ENCODE data around the gene ARNT2. TPM values are rescaled to one million over a fixed set of nuclear protein-coding genes. Genes with fewer than 3 reads are reported as not detected.

Gene ARNT2
- total RNA-seq, 2 donors from 2014 or later: not detected

DNA sequence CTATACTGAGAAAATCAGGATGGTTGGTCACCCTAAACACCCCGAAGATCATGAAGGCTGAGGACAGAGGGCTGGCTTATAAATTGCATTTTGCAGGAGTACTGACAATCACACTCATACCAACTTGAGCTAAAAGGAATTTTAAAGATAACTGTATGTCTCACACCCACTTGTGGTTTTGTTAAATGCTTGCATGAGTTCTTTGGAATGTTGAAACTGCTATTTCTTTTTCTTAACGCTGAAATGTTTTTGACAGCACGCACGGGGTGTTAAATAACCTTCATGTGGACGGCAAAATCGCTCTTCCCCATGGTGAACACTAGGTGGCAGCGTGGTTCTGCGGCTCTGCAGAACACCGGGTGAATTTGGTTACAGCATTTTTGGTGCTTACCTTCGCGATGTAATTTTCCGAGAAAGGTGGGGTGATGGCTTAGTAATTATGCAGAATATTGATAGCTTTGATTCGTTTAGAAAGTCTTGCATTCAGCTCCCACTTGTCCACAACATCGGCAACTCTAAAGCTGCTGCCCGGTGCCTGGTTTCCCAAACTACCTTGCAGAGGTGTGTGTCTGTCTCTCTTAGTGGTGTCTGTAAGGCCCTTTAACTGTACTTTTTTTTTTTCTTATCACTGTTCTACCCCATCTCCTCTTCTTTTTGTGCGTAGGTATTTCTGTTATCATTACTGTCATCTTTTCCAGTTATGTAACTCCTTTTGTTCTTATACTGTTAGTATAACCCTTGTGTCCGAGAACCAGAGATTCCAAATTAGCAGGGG lies 51.7 kb downstream of the ARNT2 start:
- Mint-ChIP-seq H3K36me3 (ENCODE audit: low read depth) (no peaks in the 10 kb centered on the region), H3K27me3 (peaks cover 43% of the 10 kb centered on the region), H3K4me3 (no peak overlapping the region), H3K4me1 (no peaks in the 10 kb centered on the region), H3K27ac (no peak overlapping the region)
- ATAC-seq (peak; percentile 72), DNase-seq (peak; percentile 15 to 34 (median 20))
- H3K9me3 ChIP-seq (ENCODE audit: control insufficient read depth, low read length, poor library complexity, severe bottlenecking): peaks cover 2% of the 10 kb centered on the region

- DNase-seq (no peak), ATAC-seq (no peak)
- Mint-ChIP-seq H3K4me1 (no peaks in the 10 kb centered on the region), H3K27me3 (peaks cover 36% of the 10 kb centered on the region), H3K36me3 (ENCODE audit: low read depth) (no peaks in the 10 kb centered on the region), H3K4me3 (no peak overlapping the region), H3K27ac (no peak overlapping the region)
- peaks cover 2% of the 10 kb centered on the region for H3K9me3 ChIP-seq (ENCODE audit: control insufficient read depth, low read length, poor library complexity, severe bottlenecking)
Measured at GRCh38 chr15:80456517-80457492, 52.6 kb downstream of the ARNT2 start.

DNA sequence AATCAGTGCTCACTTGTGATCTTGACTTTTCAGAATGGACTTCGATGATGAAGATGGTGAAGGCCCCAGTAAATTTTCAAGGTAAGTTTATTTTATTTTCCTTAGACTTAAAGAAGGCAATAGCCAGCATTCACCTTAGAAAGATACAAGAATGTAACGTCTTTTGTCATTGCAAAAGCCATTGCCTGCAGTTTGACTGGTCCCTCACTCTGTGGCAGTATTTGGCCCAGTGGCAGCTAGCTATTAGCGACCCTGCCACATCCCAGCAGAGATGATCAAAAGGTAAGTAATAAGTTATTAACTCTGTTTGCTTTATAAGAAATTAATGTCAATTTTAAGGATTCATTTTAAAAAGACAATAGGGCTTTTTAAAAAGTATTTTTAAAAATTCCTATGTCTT lies 53.7 kb downstream of the ARNT2 start:
- H3K9me3 ChIP-seq (ENCODE audit: control insufficient read depth, low read length, poor library complexity, severe bottlenecking): peaks cover 2% of the 10 kb centered on the region

DNA sequence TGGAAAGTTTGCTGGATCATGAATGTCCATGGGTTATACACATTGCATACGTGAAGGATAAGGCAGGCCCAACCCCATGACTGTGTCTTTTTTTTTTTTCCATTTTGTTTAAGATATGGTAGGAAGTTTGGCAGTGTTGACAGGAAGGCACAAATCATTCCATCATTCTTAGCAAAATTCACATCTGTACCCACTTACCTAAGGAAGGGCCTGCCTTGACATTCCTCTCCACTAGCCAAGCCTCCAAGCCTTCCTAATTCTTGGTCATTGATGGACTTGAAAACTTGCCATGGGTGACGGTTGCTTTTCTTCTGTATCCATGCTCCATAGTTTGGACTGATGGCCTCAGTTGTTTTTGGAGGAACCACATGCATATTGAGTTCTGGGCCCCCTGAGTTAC lies 54.4 kb downstream of the ARNT2 start:
- H3K27me3 Mint-ChIP-seq: peaks cover 20% of the 10 kb centered on the region
- ATAC-seq (no peak), DNase-seq (no peak)
- peaks cover 2% of the 10 kb centered on the region for H3K9me3 ChIP-seq (ENCODE audit: control insufficient read depth, low read length, poor library complexity, severe bottlenecking)
- no peak overlapping the region for H3K27ac Mint-ChIP-seq
- H3K36me3 Mint-ChIP-seq (ENCODE audit: low read depth): no peaks in the 10 kb centered on the region
- no peak overlapping the region for H3K4me3 Mint-ChIP-seq
- no peaks in the 10 kb centered on the region for H3K4me1 Mint-ChIP-seq

More for the DNA sequence above, 53.7 kb downstream of the ARNT2 start:
- Mint-ChIP-seq H3K27me3 (peaks cover 27% of the 10 kb centered on the region), H3K27ac (no peak overlapping the region), H3K36me3 (ENCODE audit: low read depth) (no peaks in the 10 kb centered on the region), H3K4me1 (no peaks in the 10 kb centered on the region), H3K4me3 (no peak overlapping the region)
- ATAC-seq (no peak), DNase-seq (no peak)

DNA sequence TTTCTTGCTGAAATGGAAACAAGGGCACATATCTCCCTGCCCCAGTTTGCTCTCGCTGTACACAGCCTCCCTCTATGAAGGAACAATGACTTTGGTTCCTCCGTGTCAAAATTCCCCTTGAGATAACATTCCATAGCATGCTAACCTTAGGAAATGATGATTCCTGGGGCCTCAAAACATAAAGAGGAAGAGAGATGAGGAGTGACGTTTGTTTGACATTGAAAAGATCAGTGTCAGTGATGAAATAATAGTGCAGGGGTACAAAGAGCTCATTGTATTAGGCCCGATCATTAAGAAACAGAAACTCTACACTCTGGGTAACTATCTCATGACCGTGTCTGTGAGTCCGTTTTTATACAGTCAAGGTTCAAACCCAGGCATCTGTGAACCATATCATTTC lies 55.2 kb downstream of the ARNT2 start:
- H3K4me3 Mint-ChIP-seq: no peak overlapping the region
- no peaks in the 10 kb centered on the region for H3K4me1 Mint-ChIP-seq
- ATAC-seq (no peak), DNase-seq (no peak)
- peaks cover 19% of the 10 kb centered on the region for H3K27me3 Mint-ChIP-seq
- H3K36me3 Mint-ChIP-seq (ENCODE audit: low read depth): no peaks in the 10 kb centered on the region
- H3K27ac Mint-ChIP-seq: no peak overlapping the region
- peaks cover 2% of the 10 kb centered on the region for H3K9me3 ChIP-seq (ENCODE audit: control insufficient read depth, low read length, poor library complexity, severe bottlenecking)

DNA sequence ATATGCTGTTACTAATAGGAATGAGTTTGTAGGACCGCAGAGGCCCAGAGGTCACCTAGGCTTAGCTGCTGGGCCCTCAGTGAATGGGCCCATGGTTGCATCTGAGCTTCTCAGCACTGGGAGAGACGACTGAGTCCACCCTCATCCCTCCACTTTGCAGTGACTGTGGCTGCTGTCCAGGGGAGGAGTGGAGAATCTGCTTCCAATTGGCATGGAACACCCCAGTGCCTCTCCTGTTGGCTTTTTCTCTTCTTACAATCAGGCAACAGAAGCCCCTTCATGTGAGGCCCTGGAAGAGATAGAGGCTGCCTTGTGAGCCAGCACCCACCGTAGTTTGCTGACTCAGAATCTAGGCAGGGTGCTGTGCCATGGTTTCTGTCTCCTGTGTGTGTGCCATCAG lies 55.6 kb downstream of the ARNT2 start:
- Mint-ChIP-seq H3K4me1 (no peaks in the 10 kb centered on the region), H3K27ac (no peak overlapping the region), H3K36me3 (ENCODE audit: low read depth) (no peaks in the 10 kb centered on the region), H3K27me3 (peaks cover 20% of the 10 kb centered on the region), H3K4me3 (no peak overlapping the region)
- H3K9me3 ChIP-seq (ENCODE audit: control insufficient read depth, low read length, poor library complexity, severe bottlenecking): peaks cover 2% of the 10 kb centered on the region
- DNase-seq (no peak), ATAC-seq (no peak)

GRCh38 chr15:80461356-80462095 lies 57.3 kb downstream of the ARNT2 start:
- no peaks in the 10 kb centered on the region for H3K9me3 ChIP-seq (ENCODE audit: control insufficient read depth, low read length, poor library complexity, severe bottlenecking)
- ATAC-seq: no peak
- Mint-ChIP-seq H3K27ac (no peak overlapping the region), H3K36me3 (ENCODE audit: low read depth) (no peaks in the 10 kb centered on the region), H3K27me3 (peaks cover 18% of the 10 kb centered on the region), H3K4me1 (no peaks in the 10 kb centered on the region), H3K4me3 (no peak overlapping the region)
- no peak for DNase-seq

DNA sequence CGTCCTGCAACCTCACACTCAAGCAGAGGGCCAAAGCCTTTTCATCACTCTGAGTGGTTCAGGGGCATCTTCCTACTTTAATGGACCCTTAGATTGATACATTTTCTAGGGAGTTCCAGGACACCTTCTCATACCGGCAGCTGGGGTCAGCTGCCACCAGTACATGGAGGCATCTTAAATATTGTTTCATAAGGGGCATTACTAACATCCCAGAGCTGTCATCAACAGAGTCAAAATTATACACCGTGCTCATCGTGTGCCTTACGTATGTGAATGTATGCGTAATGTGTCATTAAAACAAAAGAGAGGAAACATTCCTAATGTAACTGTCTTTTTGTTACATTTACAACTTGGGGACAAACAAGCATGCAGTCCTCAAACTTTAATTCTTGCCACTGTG lies 57.9 kb downstream of the ARNT2 start:
- no peak overlapping the region for H3K4me3 Mint-ChIP-seq
- no peaks in the 10 kb centered on the region for H3K4me1 Mint-ChIP-seq
- no peak overlapping the region for H3K27ac Mint-ChIP-seq
- ATAC-seq: no peak
- no peak for DNase-seq
- no peaks in the 10 kb centered on the region for H3K36me3 Mint-ChIP-seq (ENCODE audit: low read depth)
- no peaks in the 10 kb centered on the region for H3K9me3 ChIP-seq (ENCODE audit: control insufficient read depth, low read length, poor library complexity, severe bottlenecking)
- peaks cover 24% of the 10 kb centered on the region for H3K27me3 Mint-ChIP-seq

DNA sequence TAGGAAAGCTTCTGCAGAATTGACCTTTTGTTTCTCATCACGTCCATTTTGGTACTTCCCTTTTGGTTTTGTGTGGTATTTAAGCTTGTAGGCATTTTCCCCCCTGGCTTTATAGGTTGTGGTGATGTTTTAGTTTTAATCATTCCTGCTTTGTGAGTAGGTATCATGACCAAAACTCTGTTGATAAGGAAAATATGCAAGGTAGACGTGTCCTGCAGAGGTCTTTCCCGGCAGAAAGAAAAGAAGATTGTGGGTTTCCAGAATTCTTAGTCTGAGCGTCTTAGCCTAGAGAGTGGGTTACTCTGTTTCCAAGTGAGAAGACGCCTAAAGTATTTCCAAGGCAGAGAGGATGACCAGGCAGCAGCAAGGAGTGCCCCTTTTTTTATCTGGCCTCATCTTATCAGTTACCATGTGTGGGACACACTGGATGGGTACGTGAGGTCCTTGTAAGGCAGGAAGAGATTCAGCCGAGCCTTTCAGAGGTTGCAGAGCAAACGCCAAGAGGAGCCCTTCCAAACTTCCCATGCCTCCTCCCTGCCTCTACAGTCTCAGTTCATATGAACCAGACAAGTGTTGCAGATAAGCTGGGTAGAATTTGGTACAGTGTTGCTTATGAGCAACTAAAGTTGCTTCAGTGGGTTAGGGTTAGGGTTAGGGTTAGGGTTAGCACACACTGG lies 58.8 kb downstream of the ARNT2 start:
- peaks cover 33% of the 10 kb centered on the region for H3K27me3 Mint-ChIP-seq
- no peaks in the 10 kb centered on the region for H3K4me1 Mint-ChIP-seq
- H3K4me3 Mint-ChIP-seq: no peak overlapping the region

DNA sequence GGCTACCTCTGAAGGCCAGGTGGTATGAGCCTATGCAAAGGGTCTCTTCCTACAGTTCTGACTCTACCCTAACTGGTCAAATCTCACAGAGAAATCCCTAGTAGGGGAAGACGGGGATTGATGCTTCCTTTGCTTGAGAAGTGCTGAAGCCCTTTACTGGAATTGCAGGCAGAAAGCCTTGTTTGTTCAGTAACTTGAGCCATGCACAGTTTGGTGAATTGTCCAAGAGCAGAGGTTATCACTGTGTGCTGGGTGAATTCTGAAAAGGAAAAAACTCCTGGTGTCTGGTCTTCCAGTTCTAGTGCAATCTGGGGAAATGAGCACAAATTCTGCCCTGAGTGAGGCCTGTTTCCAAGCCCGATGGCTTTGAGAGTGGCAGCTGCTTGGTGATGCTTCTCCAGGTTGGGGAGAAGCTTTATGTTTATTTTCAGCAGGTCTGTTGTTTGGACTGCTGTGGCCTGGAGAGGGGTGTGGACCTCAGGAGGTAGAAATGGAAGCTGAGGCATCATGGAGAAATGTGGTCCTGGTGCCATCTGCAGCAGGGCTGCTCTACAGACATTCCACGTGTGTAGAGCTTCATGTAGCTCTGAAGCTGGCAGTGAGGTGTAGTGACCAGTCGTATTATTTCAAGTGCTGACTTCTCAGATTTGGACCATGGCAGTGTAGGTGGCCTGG lies 60.9 kb downstream of the ARNT2 start:
- H3K27ac Mint-ChIP-seq: no peak overlapping the region
- H3K4me1 Mint-ChIP-seq: no peaks in the 10 kb centered on the region
- no peaks in the 10 kb centered on the region for H3K36me3 Mint-ChIP-seq (ENCODE audit: low read depth)
- no peak for ATAC-seq
- DNase-seq: no peak
- no peak overlapping the region for H3K4me3 Mint-ChIP-seq
- peaks cover 48% of the 10 kb centered on the region for H3K27me3 Mint-ChIP-seq
- H3K9me3 ChIP-seq (ENCODE audit: control insufficient read depth, low read length, poor library complexity, severe bottlenecking): no peaks in the 10 kb centered on the region

More for the DNA sequence above, 58.8 kb downstream of the ARNT2 start:
- ATAC-seq: no peak
- H3K9me3 ChIP-seq (ENCODE audit: control insufficient read depth, low read length, poor library complexity, severe bottlenecking): no peaks in the 10 kb centered on the region
- Mint-ChIP-seq H3K36me3 (ENCODE audit: low read depth) (no peaks in the 10 kb centered on the region), H3K27ac (no peak overlapping the region)
- no peak for DNase-seq

GRCh38 chr15:80465626-80466005 lies 61.4 kb downstream of the ARNT2 start:
- Mint-ChIP-seq H3K27me3 (peaks cover 50% of the 10 kb centered on the region), H3K36me3 (ENCODE audit: low read depth) (no peaks in the 10 kb centered on the region), H3K27ac (no peak overlapping the region), H3K4me1 (no peaks in the 10 kb centered on the region), H3K4me3 (no peak overlapping the region)
- H3K9me3 ChIP-seq (ENCODE audit: control insufficient read depth, low read length, poor library complexity, severe bottlenecking): no peaks in the 10 kb centered on the region
- ATAC-seq (no peak), DNase-seq (no peak)

GRCh38 chr15:80466543-80466942 lies 62.4 kb downstream of the ARNT2 start:
- Mint-ChIP-seq H3K27ac (no peak overlapping the region), H3K27me3 (peaks cover 55% of the 10 kb centered on the region), H3K4me3 (no peak overlapping the region), H3K4me1 (no peaks in the 10 kb centered on the region), H3K36me3 (ENCODE audit: low read depth) (no peaks in the 10 kb centered on the region)
- ATAC-seq (no peak), DNase-seq (no peak)
- no peaks in the 10 kb centered on the region for H3K9me3 ChIP-seq (ENCODE audit: control insufficient read depth, low read length, poor library complexity, severe bottlenecking)
